Sciatic nerve (tissue), 2 donors: Measurements from ENCODE around the gene TBC1D9B. TPM values are rescaled to one million over a fixed set of nuclear protein-coding genes. Genes with fewer than 3 reads are reported as not detected.

Experiments used
- ATAC-seq: fragments of 200-7000 bp; cut with Tn5 transposase; one replicate; pipeline ENCODE4 v1.9.1; 2020; ENCODE audit warnings: mild to moderate bottlenecking, moderate library complexity
- DNase-seq: peaks from one replicate; pipeline ENCODE4 v3.0.0-alpha.2; 2020; ENCODE audit warnings: low spot score
- intact Hi-C: fragments of 100-400 bp; cut with DNase I; formaldehyde crosslinking; loops from one replicate; pipeline ENCODE4 v1.14.2; 2022
- total RNA-seq: library from RNA; stranded (reverse); fragmentation: NEBNext Ultra II Directional; extraction: Animal tissue kit (Norgen Biotek cat#: 25700); gene quantifications from one replicate; pipeline ENCODE4 v1.2.1, GENCODE V29; 2021
- donor health status: DM: no; HTN: no; CAD: no.
- donor health status: DM: no; HTN: no; CAD: no.

The TBC1D9B gene
- total RNA-seq, 1 donor from 2014 or later, result 132 TPM

DNA sequence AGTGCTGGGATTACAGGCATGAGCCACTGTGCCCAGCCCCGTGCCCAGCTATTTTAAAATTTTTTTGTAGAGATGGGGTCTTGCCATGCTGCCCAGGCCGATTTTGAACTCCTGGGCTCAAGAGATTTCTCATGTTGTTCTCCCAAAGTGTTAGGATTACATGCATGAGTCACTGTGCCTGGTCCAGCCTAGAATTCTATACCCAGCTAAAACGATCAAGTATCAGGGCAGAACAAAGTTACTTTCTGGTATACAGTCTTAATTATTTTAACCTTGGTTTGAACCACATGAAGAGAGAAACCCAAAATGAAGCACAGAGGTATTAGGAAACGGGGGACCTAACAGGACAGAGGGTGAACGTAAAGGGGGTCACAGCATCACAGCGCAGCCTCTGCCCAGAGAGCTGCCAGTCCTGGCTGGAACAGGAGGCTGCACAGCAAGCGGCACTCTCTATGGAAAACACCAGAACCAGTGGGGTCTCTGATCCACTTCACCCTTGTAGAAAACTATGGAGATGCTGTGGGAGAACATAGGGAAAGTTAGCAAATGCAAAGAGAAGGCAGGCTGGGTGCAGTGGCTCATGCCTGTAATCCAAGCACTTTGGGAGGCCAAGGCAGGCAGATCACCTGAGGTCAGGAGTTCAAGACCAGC, 76.8 kb downstream of the TBC1D9B start:
- intact Hi-C loops, result no loop called here
- ATAC-seq, result no peak

GRCh38 chr5:179829732-179830435, 77.8 kb downstream of the TBC1D9B start:
- no peak for ATAC-seq
- DNase-seq, result no peak
- intact Hi-C loops, result no loop called here

More for the DNA sequence above, 76.8 kb downstream of the TBC1D9B start:
- DNase-seq, result no peak

GRCh38 chr5:179828756-179829421, 78.8 kb downstream of the TBC1D9B start:
- ATAC-seq (no peak), DNase-seq (no peak)
- intact Hi-C loops, result no loop called here

- intact Hi-C loops, result no loop called here
- DNase-seq, result no peak
- peak; percentile 6 for ATAC-seq
Measured at GRCh38 chr5:179827680-179828079, 80.0 kb downstream of the TBC1D9B start.

DNA sequence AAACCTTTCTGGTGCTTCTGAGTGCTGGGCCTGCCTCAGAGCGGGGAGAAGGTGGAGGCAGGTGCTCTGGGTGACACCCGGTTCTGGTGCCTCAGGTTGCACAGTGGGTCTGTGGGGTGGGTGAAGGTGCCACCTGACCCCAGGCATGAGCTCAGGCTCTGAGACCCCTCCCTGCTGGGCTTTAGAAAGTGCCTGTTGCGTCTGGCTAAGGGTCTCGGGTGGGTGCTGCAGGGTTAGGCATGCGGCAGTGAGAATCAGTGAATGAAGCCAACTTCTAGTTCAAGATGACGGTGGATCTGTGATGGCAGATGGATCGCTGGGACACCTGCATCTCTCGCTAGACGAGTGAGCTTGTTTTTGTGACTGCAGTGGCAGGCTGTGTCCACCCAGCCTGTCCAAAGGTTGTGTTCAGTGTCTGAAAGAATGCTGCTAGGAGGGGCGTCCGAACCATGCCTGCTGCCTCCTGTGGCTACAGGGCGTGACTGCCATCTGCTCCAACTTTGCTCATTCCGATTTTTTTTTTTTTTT, 82.0 kb downstream of the TBC1D9B start:
- intact Hi-C loops, result no loop called here
- no peak for DNase-seq

DNA sequence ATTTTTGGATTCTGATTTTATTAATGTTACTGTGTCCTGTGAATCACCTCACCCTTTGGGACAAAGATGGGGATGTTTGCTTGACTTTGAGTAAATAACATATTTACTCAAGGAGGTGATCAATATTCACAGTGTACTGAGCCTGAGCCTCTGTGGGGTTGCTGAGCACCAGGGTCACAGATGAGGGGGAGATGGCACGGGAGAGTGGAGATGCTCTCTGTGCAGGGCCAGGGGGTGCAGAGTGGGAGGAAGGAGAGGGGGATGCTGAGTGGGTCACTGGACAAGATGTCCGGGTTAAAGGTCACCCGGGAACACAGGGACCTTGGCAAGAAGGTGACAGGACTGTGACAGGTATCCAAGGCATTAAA, 83.0 kb downstream of the TBC1D9B start:
- ATAC-seq (no peak), DNase-seq (no peak)
- intact Hi-C loops, result no loop called here

More for the DNA sequence above, 82.0 kb downstream of the TBC1D9B start:
- ATAC-seq, result no peak

DNA sequence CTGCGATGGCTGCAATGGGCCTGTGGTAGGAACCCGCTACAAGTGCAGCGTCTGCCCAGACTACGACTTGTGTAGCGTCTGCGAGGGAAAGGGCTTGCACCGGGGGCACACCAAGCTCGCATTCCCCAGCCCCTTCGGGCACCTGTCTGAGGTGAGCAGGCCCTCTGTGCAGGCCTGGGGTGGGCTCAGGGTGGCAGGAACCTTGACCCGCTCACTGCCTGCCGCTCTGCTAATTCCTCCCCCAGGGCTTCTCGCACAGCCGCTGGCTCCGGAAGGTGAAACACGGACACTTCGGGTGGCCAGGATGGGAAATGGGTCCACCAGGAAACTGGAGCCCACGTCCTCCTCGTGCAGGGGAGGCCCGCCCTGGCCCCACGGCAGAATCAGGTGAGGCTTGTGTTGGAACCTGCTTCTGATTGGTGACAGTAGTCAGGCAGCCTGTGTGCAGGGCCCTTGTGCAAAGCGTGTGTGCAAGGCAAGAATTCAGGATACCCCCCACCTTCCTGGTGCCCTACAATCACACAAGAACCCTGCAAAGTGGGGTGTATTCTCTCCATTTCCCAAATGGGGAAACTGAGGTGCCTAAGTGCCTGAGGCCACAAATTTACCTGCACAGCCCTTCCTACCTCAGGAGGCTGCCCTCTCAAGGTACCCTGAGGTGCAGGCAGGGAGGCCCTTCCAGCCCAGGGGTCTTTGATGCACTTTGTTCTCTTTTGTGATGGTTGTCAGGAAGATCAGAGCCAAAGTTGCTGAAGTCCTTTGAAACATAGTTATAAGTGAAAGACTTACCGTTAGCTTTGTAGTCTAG, 83.6 kb downstream of the TBC1D9B start:
- intact Hi-C loops, result no loop called here
- no peak for ATAC-seq
- no peak for DNase-seq

- DNase-seq (no peak), ATAC-seq (no peak)
- intact Hi-C loops, result no loop called here
Measured at GRCh38 chr5:179822444-179822990, 85.2 kb downstream of the TBC1D9B start.

- DNase-seq (no peak), ATAC-seq (no peak)
- intact Hi-C loops, result no loop called here
Measured at GRCh38 chr5:179822059-179822432, 85.7 kb downstream of the TBC1D9B start.

DNA sequence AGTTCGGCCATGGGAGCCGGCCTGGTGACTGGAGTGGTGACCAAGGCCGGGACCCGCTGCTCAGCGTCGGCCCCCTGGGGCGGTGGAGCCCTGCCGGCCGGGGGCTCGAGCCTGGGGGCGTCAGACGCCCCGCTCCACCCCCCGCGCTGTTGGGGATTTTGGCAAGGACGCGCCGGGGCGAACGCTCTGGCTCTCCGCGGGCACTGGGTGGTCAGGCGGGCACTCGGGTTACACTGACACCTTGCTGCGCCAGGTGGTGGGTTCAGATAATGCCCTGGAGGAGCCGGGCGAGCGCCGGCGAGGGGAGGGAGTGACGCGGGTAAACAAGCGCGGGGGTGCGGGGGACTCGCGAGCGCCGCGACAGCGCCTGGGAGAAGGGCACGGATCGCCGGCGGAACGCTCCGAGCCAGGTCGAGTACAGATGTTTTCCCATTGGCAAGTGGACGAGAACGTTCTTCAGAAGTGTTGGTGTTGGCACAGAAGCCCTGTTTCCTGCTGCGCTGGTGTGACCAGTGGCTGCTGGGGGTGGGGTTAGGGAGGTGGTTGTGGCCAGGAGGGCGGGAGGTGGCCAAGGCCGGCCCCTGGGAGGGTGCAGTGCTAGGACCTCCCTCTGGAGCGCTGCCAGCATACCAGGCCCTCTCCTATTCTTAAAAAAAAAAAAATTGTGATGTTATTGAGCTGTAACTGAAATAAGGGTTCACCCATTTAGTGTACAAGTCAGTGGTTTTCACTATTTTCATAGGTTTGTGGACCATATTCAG, 86.2 kb downstream of the TBC1D9B start:
- DNase-seq (peak; percentile 98), ATAC-seq (peak; percentile 81)
- intact Hi-C loops, result no loop called here

DNA sequence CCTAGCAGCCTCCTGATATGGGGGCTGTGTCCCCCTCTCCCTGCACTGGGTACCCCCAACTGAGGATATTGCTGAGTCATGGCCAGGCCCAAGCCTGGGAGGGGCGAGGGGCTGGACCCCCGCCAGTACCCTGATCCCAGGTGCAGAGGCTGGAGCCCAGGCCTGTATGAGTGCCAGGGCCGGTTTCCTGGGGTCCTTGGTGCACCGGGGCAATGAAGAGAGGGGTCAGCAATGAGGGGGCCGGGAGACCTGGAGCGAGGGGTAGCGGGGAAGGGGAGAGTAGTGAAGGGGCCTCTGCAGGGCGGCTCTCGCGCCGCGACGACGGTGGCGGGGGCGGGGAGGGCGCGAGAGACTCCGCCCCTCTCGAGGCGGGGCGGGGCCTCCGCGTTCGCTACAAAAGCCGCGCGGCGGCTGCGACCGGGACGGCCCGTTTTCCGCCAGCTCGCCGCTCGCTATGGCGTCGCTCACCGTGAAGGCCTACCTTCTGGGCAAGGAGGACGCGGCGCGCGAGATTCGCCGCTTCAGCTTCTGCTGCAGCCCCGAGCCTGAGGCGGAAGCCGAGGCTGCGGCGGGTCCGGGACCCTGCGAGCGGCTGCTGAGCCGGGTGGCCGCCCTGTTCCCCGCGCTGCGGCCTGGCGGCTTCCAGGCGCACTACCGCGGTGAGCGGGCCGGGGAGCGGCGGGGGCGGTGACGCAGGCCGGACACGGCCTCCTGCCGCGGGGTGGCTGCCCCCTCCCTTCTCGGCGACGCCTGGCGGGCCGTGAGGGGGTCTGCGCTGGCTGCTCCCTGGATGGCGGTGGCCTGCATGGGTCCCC, 87.0 kb downstream of the TBC1D9B start, which contains the start of gene SQSTM1:
TSS of gene SQSTM1 (plus strand) at position 423 of the 815 bp plus-strand sequence. CDS start at position 455, 32 bp downstream.
- intact Hi-C loops, result no loop called here
- DNase-seq (peak; percentile 92), ATAC-seq (peak; percentile 75)

DNA sequence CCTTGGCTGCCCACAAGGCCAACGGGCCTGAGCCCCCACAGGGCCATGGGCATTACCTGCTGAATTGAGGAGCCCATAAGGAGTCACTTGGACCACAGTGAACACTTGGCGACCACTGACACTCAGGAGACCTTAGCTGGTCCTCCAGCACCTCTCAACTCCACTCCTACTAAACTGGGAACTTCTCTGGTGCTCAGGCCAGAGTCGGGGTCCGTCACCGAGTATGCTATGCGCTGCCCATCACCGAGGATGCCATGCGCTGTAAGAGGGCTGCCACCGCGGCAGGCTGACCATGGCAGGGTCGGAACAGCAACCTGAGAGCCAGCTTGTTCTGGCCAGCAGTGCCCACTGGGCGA, 87.6 kb downstream of the TBC1D9B start:
- DNase-seq (no peak), ATAC-seq (no peak)
- intact Hi-C loops, result no loop called here

- intact Hi-C loops, result no loop called here
- peak; percentile 63 for ATAC-seq
- peak; percentile 85 for DNase-seq
Measured at GRCh38 chr5:179819296-179820126, 88.2 kb downstream of the TBC1D9B start.

- intact Hi-C loops, result no loop called here
- peak; percentile 98 for DNase-seq
- ATAC-seq, result peak; percentile 88
Measured at GRCh38 chr5:179818746-179819295, 88.9 kb downstream of the TBC1D9B start.

DNA sequence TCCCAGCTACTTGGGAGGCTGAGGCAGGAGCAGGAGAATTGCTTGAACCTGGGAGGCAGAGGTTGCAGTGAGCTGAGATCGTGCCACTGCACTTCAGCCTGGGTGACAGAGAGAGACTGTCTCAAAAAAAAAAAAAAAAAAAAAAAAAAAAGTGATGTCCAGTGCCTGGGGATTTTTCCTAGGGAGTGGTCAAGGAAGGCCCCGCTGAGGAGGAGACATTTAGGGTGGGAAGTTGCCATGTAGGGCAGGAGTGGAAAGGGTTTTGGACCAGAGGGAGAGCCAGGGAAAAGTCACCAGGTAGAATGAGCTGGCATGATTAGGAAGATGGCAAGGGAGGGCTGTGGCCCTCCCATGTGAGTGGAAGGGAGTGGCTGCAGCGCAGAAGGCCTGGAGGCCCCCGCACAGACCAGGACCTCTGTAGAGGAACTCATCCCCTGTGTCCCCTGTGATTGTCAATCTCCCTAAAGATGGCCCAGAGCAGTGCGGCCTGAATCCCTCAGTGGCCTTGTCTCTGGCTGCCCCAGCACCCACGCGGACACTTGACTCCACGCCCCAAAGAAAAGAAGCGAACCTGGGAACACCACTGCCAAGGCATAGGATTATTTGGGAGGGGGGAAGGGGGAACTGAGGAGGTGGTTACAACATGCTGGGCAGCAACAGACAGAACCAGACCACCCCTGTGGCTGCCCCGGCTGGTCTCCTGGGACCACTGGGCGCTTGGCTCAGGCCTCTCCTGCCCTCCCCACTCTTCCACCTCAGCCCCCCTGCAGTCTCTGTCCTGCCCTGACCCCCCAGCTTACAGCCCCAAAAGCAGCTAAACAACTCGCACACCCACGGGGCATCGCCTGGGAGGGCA, 89.6 kb downstream of the TBC1D9B start:
- DNase-seq, result peak; percentile 68
- intact Hi-C loops, result no loop called here
- no peak for ATAC-seq
